NCI-H1417 (cell line): ENCODE data around the gene CDC42.
"Not testable (repeated sequence)": the region's sequence is repeated elsewhere in the genome, so short reads cannot be mapped to it uniquely, and the experiment has no call there.

Experiments used
- DNase-seq, 3 experiments: peaks; one replicate each; lab custom pipeline; 2025; lab: John Stamatoyannopoulos, UW

The CDC42 gene

DNA sequence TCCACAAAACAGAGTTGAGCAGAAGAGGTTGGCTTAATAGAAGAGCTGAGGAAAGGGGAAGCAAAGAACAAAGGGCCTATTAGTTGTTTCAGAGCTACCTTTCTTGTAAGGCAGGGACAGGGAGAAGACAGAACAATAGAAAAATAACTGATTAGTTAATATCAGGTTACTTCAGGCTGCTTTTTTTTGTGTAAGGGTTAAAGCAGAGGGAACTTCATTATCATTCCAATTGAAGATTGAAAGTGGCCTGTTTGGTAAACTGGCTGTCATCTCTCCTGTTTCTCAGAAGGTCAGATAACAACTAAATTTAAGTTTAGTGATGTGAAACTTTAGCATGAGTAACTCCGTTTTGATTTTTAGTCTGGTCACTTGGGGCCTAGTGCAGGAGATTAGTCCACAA lies 22.3 kb downstream of the CDC42 start:
- no peak for DNase-seq

DNA sequence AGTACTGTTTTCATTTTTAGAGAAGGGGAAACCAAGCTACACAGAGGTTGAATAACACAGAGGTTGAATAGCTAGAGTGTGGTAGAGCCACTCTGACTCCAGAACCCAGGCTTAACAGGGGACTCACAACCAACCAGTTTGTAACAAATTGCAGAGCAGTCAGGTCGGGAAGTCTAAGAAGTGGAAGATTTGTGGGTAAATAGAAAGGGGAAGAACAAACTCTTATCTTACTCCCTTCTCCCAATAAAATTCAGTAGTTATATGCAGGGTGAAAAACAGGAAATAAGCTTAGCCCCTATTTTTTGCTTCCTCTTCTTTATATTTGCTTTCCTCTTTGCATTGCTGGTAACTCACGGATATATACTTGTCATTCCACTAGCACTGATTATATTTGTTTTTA lies 23.2 kb downstream of the CDC42 start:
- no peak for DNase-seq

DNA sequence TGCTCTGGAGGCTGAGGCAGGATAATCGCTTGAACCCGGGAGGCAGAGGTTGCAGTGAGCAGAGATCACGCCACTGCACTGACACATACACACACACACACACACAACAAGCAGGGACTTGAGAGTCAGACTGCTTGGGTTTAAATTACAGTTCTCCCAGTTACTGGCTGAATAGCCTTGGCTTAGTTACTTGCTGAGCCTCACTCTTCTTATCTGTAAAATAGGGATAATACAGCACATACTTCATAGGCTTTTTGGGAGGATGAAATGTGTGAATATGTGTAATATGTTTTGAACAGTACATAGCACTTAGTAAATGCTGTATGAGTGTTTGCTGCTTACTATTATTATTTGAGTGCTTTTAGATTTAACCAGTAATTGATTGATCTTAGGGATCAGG lies 23.8 kb downstream of the CDC42 start:
- DNase-seq = no peak

DNA sequence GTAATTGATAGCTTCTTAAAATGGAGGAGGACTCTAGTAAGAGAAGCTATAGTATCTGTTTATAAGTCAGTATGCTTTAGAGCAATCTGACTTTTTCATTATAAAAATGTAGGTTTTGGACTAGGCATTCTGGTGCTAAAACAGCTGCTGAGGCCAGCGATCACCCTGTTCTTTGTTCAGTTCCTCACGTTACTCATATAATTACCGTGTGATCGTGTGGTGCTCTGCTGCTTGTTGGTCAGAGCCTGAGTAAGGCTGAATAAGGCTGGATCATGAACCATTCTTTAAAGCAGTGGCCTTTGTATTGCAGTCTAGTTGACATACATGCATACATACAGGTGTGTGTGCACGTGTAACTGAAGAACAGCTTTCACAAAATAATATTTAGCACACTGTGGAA lies 25.2 kb downstream of the CDC42 start:
- peak in 2 of 3 experiments; percentile 13 to 64 for DNase-seq

DNA sequence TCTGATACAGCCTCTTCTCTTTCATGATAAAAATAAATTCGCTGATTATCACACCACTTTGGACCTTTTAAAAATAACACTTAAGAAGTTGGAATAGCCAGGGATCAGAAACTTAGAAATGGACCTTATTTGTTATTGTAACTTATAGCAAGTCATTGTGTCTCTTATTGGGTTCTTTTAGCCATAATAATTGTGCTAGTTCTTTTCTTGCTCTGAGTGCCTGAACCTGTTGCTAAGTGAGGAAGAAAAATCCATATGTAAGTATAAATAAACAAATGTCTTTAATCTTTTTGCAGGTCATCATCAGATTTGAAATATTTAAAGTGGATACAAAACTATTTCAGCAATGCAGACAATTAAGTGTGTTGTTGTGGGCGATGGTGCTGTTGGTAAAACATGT lies 25.6 kb downstream of the CDC42 start:
- no peak for DNase-seq

DNA sequence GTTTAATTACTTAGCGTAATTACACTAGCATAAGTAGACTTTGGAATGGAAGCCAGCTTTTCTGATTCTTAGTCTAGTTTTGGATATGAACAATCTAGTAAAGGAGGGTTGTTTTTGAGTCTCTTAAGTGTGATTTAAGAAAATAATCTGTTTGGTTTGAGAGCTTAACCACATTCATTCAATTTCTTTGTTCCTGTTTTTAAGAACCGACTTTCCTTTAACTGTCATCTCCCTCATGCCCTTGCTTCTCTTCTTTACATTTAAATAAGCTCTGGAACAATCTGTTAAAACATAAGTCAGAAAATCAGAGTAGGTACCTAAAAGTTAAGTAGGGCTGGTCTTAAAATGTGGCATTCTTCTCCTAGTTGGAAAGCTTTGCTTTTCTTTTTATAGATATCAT lies 27.7 kb downstream of the CDC42 start:
- DNase-seq = no peak

DNA sequence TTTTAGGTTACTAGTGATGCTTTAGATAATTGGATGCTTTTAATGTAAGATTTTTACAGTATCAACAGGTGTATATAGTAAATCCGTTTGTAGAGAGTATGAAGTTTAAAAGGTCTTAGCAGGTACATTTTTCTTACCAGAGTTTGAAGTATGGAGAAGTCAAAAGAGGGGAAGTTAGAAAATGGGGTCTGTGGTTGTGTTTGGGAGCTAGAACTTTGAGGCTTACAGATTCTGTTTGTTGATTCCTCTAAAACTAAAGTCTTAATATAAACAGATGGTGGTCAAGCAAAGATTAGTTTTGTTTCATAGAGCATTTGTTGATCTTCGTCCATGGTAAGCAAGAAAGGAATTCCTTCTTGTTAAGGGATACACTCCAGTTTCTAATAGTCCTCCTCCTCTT lies 35.8 kb downstream of the CDC42 start:
- no peak for DNase-seq

DNA sequence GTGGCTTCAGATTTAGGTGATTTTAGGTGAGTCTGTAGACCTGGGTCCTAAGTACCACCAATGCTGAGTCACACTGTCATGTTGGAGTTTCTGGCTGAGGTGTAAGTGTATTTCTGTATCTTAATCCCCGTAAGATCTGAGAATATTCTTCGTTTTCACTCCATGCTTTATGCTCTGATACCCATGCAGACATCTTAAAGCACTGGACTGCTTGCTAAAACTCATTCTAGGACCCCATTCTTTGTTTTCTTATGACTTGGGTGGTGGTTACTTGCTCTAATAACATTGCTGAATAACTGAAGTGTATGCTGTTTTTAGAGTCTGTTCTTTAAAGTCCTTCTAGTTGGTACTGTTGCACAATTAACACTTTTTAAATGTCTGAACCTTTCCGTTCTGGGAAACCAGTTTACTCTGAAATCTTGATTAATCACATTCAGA lies 36.6 kb downstream of the CDC42 start:
- no peak for DNase-seq

DNA sequence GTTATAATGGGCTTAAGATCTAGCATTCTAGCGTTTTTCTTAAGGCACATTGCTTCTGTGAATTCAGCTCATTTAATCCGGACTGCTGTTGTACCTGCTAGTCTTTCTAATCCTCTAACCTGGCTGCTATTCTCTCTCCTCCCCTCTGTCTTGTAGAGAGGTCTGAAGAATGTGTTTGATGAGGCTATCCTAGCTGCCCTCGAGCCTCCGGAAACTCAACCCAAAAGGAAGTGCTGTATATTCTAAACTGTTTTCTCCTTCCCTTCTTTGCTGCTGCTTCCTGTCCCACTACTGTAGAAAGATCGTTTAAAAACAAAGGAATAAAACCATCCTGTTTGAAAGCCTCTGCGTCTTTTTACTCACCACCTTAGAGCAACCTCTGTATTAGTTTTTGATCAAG lies 37.3 kb downstream of the CDC42 start:
- DNase-seq = no peak

DNA sequence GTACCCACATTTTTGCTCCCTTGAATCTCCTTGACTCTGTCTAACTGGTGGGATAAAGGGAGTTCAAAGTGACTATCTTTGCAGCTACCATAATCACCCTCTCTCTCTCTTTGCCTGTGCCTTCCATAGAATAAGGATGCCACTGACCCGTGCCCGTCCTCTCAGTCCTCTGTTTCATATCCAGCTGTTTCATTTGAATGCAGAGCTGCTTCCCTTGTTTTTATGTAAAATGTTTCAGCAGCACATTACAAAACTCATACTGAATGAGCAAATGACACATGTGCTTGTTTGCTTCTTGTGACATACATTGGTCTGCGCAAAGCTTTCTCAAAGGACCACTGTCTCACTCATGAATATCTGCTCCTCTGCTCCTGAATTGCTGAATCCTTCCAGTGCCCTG lies 38.4 kb downstream of the CDC42 start:
- DNase-seq = no peak

DNA sequence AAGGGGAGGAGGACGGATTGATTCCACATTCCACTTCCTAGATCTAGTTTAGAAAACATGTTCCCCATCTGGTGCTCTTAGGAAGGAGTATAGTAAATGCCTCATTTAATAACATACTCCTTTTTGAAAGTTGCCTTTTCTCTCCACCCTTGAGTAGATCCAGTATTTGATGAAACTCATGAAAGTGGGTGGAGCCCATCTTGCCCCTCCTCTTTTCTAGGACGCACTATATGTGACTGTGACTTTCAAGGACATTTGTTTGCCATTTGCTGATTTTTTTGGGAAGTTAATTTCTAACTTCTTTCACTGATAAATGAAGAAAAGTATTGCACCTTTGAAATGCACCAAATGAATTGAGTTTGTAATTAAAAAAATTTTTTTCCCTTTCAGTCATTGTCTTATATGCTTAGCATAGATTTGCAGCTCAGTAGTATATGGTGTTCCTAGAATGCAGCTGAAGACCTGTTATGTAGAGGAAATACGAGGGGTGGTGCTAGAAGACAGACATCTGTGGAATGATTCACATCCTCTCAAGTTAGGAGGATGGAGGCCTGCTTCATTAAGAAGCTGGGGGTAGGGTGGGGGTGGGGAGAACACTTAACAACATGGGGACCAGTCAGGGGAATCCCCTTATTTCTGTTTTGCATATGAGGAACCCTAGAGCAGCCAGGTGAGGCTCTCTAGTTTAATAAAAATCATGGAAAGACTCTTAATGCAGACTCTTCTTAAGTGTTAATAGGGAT lies 39.7 kb downstream of the CDC42 start:
- DNase-seq = not testable (repeated sequence)

DNA sequence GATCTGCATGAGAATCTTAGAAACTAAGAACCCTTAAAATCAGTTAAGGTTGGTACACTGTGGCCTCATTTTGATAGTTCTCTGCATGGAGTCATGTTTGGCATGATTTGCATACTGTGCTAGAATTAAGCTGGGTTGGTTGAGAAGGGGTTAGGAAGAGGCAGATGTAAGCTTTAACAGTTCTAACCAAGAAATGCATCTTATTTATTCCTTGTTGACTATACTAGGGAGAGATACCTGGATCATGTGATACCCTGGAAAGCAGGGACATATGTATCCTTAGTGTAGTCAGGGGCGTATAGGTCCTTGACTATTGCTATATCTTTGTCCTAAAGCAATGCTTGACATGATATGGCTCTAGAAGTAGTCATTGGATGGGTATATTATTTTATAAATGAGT lies 41.0 kb downstream of the CDC42 start:
- no peak for DNase-seq

DNA sequence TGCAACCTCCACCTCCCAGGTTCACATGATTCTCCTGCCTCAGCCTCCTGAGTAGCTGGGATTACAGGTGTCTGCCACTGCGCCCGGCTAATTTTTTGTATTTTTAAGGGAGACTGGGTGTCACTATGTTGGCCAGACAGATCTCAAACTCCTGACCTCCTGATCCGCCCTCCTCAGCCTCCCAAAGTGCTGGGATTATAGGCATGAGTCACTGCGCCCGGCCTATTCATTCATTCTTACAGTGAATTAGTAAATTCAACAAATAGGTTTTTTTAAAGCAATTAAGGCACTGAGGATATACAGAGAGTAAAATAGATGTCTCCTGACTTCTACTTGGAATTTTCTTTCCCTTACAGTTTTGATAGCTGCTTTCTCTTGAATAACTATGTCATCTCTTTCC lies 43.5 kb downstream of the CDC42 start:
- no peak for DNase-seq

DNA sequence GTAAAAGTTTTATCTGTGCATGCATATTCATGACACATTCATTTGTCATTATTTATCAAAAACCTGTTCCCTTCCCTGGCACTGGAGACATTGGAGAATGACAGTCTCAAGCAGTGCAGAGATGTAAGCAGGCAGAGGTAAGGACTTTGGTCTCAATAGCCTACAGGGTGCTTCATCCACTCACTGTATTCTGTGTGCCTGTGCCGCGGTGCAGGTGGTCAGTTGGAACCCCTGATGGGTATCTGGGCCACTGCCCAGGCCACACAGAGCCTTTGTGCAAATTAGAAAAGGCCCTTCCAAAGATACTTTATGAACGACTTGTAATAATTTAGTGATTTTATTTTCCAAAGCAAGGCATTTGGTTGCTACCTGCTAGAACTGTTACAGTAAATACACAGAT lies 44.0 kb downstream of the CDC42 start:
- no peak for DNase-seq

DNA sequence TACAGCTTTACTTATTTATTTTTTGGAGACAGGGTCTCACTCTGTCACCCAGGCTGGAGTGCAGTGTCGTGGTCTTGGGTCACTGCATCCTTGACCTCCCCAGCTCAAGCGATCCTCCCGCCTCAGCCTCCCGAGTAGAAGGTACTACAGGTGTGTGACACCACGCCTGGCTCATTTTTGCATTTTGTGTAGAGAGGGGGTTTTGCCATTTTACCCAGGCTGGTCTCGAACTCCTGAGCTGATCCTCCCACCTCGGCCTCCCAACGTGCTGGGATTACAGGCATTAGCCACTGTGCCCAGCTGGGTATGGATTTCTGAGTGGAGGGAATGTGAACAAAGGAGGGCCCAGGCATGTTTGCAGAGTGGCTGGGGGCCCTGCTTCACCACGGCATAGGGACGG lies 46.2 kb downstream of the CDC42 start:
- no peak for DNase-seq

DNA sequence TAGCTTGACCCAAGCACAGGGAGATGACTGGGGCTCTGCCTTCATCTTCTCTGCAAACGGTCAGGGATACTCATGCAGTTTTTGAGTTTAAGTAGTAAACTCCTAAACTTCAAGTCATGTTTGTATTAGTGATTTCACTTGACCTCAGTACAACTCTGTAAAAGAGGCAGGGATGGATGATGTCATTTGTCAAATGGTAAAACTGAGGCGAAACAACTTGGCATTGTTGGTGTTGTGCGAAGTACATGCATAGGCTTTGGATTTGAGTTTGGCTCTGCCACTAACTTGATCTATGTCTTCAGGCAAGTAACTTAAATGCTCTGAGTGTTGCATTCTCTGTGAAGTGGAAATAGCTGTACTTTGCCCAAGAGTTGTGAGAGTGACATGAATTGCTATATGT lies 47.7 kb downstream of the CDC42 start:
- no peak for DNase-seq

DNA sequence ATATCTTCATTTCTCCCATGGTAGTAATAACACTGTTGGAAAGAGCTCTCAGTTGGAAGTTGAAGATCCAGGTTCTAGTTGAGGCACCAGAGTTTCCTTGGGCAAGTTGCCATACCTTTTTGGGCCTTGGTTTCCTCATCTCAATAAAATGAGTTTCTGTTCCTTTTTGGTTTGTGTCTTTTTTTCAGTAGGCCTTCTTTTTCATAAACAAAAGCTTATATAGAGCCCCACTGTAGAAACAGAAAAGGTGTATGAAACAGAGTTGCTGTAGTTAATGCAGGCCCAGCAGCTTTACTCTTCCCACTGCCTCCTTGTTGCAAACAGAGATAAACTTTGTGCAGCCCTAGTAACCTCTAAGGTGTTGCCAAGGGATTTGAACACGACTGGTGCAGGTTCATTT lies 48.7 kb downstream of the CDC42 start:
- DNase-seq = no peak

DNA sequence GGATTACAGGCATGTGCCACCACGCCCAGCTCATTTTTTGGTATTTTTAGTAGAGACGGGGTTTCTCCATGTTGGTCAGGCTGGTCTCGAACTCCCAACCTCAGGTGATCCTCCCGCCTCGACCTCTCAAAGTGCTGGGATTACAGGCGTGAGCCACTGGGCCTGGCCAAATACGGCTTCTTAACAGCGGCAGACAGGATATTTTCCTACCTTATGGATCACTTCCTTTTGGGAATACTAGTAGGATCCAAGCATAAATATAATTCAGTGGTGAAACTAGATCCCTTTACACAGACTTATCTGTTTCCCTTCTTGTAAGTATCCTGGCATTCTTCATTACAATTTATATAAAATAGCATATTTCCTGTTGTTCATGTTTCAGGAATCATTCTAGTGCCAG lies 49.5 kb downstream of the CDC42 start:
- DNase-seq = no peak

DNA sequence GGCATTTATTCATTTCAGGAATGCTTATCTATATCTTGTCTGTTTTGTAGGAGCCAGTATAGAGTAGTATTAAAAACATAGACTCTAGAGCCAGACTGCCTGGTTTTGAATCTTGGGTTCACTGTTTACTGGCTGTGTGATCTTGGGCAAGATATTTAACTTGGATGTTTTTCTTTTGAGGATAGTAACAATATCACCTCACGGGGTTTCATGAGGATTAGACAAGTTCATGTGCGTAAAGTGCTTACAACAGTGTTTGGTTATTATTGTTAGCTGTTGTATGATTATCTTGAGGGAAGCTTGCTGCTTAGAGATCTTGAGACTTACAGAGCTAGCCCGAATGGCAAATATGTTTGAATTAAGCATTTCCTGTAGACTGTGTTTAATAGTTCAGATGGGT lies 50.2 kb downstream of the CDC42 start:
- no peak for DNase-seq

DNA sequence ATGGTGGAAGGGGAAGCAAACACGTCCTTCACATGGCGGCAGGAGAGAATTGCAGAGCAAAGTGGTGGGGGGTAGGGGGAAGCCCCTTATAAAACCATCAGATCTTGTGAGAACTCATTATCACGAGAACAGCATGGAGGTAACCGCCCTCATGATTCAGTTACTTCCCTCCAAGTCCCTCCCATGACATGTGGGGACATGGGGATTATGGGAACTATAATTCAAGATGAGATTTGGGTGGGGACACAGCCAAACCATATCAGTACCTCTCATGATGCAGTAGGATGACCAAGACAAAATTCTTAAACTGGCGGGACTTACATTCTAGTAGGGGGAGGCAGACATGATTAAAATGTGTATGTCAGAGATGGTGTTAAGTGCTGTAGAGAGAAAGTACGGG lies 51.6 kb downstream of the CDC42 start:
- no peak for DNase-seq

DNA sequence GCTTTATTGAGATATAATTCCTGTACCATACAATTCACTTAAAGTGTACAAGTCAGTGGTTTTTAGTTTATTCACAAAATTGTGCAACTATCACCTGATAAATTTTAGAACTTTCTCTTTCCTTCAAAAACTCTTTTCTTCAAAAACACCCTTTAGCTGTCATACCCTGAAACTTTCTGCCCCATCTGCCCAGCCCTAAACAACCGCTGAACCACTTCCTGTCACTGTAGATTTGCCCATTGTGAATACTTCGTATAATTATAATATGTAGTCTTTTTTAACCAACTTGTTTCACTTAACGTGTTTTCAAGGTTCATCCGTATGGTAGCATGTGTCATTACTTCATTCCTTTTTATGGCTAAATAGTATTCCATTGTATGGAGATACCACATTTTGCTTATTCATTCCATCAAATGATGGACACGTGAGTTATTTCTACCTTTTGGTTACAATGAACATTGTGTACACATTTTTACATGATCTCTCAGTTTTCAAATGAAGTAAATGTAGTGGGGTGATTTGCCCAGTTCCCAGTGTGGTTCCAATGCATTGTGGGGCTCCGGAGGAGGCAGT lies 52.4 kb downstream of the CDC42 start:
- no peak for DNase-seq

DNA sequence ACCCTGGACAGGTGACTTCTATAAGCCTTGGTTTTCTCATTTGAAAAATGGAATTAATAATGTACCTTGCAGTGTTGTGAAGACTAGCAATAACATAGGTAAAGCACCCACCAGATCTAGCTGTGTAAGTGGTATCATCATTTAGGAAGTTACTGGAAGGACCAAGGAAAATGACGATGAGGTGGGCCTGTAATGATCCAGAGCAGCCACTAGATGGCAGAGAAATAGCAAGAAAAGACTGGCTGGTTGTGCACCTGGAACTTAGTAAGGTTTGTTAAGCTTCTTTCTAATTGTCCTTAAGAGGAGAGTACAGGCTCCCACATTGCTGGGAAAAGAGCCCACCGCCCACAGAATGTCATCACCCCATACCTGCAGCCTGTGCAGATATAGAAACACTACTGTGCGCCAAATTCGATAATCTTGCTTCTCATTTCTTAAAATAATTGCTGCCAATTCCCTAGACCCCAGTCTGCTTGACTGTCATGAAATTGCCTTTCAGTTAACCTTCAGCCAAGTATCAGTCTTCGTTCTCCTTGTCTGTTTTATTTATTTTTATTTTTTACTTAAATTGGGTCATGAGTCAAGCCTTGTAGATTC lies 53.2 kb downstream of the CDC42 start:
- peak; percentile 42 to 77 (median 46) for DNase-seq

DNA sequence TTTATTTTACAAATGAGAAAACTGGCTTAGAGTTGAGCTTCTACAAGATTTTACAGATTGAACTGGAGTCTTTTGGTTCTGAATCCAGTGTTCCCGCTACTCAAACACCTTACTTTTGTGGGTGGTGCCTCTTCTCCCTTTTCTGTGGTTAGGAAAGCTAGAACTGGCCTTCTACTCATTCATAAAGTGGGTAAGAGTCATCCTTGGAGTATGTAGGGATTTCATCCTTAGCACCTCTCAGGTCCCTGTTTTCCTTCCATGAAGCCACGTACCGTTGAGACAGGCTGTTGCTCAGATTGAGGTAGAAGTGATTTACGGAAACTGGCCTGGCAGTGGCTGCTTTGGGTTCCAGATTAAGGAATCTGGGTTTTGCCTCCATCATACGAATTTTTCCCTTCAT lies 54.6 kb downstream of the CDC42 start:
- DNase-seq = no peak
